Ramos (cell line): ENCODE measurements around the gene EZR.

Experiments
- in situ Hi-C: fragments of 300-500 bp; cut with MboI; formaldehyde crosslinking; loops from one replicate; pipeline ENCODE4 v1.14.3; 2022; ENCODE audit warnings: low sequenced_read_pairs; ENCODE audit not compliant: unreplicated experiment

Gene EZR

DNA sequence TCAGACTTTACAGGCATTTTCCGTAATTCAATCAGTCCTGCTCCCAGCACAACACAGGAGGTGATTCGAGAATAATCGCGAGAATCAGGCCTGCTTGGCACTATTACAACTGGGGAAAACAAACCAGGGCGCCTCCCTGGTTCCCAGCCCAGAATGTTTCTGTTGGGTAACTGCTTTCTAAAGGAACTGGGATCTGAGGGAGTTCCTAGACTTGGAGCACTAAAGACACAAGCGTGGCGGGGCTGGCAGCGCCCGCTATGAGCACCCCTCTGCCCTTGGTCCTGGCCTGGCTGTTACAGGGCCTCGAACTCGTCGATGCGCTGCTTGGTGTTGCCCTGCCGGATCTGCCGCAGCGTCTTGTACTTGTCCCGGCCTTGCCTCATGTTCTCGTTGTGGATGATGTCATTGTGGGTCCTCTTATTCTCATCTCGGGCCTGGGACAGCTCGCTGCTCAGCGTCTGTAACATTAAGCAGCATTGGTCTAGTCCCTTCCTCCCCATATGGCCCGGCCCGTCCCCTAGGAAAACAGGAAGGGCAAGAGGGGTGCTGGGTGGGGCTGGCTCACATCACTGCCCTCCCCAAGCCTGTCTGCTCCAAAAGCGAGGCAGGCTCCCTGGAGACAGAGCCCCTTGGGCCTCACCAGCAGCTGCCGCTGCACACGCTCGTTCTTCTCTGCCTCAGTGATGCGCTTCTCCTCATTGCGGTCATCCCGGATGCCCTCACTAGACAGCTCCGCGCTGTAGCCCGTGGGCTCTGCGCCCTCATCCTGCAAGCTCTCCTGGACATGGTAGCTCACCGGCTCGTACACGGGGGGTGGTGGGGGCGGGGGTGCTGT lies 52.3 kb downstream of the EZR start:
- in situ Hi-C loops, result no loop called here

GRCh38 chr6:158765499-158766068 lies 53.6 kb downstream of the EZR start:
- in situ Hi-C loops, result no loop called here

DNA sequence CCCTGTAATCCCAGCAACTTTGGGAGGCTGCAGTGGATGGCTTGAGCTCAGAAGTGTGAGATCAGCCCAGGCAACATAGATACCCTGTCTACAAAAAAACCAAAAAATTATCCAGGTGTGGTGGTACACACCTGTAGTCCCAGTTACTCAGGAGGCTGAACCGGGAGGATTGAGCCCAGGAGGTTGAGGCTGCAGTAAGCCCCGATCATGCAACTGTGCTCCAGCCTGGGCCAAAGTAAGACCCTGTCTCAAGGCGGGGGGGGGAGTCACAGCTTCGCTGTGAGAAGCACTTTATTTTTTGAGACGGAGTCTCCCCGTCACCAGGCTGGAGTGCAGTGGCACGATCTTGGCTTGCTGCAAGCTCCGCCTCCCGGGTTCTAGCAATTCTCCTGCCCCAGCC lies 54.2 kb downstream of the EZR start:
- in situ Hi-C loops, result no loop called here

- in situ Hi-C loops, result no loop called here
Observed at GRCh38 chr6:158764183-158764849, 54.9 kb downstream of the EZR start.

- in situ Hi-C loops, result no loop called here
Observed at GRCh38 chr6:158763434-158764182, 55.6 kb downstream of the EZR start.

DNA sequence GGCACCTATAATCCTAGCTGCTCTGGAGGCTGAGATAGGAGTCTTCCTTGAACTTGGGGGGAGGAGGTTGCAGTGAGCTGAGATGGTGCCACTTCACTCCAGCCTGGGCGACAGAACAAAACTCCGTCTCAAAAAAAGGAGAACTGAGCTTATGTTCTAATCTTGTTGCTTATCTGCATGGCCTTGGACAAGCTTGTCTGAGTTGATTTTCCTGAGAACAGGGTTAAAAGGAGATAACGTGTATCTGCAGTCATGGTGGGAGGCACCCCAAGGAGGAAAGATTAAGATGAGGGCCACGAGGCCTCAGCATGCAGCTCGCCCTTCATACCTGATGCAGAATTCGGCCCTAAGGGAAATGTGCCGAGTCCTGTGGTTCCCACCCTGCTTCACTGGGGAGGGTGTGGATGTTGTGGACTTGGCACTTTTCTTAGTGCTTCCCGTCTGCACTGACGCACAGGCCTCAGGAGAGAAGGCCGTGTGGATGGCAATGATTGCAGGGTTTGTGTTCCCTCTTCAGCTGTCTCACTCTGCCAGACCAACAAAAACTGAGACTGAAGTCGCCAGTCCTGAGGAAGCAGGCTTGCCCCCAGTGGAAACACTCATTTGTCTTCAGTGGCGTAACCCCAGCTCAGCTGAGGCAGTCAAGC lies 56.3 kb downstream of the EZR start:
- in situ Hi-C loops, result no loop called here

GRCh38 chr6:158761746-158762145 lies 57.4 kb downstream of the EZR start:
- in situ Hi-C loops, result no loop called here

DNA sequence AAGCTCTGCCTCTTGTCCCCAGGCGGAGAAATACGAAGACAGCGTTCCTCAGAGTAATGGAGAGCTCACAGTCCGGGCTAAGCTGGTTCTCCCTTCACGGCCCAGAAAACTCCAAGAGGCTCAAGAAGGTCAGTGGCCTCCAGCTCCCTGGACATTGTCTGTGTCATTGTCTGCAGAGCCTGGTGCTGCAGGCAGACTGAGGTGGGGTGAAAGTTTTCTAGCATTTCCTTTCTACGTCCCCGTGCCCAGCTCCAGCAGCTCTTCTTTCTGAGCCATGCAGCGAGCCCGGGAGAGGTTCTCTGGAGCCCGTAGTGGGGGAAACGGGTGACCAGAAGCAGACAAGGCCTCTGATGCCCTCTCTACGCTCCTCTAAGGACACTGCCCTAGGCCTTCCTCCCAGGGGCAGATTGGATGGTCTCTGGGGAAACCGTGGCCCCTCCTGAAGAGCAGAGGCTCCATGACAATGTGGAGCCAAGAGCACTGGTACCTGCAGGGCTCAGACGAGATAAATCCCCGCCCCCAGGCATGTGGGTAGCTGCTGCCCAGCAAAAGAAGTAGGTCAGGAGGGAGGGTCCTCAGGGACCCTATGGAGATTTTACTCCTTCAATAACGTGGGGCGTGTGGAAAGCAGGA lies 58.4 kb downstream of the EZR start:
- in situ Hi-C loops, result no loop called here

GRCh38 chr6:158759966-158760617 lies 59.1 kb downstream of the EZR start:
- in situ Hi-C loops, result no loop called here

- in situ Hi-C loops, result no loop called here
Observed at GRCh38 chr6:158758941-158759479, 60.2 kb downstream of the EZR start.

DNA sequence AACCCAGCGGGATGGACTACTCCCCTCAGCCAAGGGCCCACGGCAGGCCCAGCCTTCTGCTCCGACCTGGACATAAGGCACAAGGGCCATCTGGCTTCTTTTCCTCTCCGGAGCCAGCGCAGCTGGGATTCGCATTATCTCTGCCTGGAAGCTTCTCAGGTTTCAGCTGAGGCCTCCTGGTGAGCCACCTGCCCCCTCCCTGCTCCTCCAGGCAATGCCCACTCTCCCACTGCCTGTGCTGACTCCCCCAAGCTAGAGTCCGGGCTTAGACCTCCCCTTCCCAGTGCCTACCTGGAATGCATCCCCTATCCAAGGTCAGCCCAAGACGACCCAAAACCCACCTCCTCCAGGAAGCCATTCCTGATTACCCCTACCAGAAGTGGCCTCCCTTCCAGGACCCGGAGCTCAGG lies 60.7 kb downstream of the EZR start:
- in situ Hi-C loops, result no loop called here

DNA sequence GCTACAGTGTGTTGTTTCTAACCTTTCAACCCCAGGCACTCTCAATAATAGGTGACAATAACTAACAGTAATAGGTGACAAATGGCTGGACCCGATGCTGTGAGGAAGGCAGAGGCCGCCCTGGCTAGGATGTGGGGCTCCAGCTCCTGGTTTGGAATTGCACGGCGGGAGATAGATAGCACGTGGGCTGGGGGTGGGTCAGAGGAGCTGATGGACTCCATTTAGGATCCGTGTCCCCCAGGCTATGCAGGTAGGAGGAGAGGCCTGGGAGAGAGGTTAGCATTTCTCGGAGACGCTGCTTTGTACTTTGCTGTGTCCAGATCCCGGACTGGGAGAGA lies 61.4 kb downstream of the EZR start:
- in situ Hi-C loops, result no loop called here

GRCh38 chr6:158756977-158757752 lies 62.0 kb downstream of the EZR start:
- in situ Hi-C loops, result no loop called here

GRCh38 chr6:158756126-158756525 lies 63.0 kb downstream of the EZR start:
- in situ Hi-C loops, result no loop called here

DNA sequence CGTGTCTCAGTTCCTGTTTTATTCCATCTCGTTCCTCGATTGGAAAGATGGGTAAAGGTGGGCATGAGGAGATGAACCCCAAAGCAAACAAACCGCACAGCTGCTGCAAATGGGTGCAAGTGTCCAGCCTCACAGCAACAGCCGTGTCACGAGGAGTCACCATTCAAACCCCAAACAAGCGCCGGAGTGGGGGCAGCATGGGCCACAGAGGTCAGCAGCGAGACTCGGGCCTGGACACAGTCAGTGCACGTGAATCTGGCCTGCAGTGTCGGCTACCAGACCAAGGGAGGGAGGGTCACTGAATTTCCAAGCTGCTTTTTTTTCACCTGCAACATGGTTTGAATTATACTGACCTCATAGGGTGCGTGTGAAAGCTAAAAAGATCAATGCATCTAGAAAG lies 63.5 kb downstream of the EZR start:
- in situ Hi-C loops, result no loop called here

GRCh38 chr6:158754738-158755137 lies 64.4 kb downstream of the EZR start:
- in situ Hi-C loops, result no loop called here

- in situ Hi-C loops, result no loop called here
Observed at GRCh38 chr6:158753811-158754210, 65.4 kb downstream of the EZR start.

- in situ Hi-C loops, result no loop called here
Observed at GRCh38 chr6:158752613-158753012, 66.6 kb downstream of the EZR start.
